GM12878 (cell line): ENCODE measurements around the gene RUFY4. TPM values are rescaled to one million over a fixed set of nuclear protein-coding genes. Genes with fewer than 3 reads are reported as not detected.

Experiments
- ATAC-seq: fragments of 200-7000 bp; cut with Tn5 transposase; 3 replicates; pipeline ENCODE4 v1.9.1; 2020; ENCODE audit warnings: mild to moderate bottlenecking, moderate library complexity
- BruUV-seq: library from RNA; stranded (reverse); fragments of 400-500 nt; replicated peaks from 2 replicates; lab custom pipeline; 2021; lab: Mats Ljungman, UMichigan
- CTCF ChIA-PET: fragments of 300-600 bp; sonication (Branson Sonifier 250); formaldehyde crosslinking; extraction: SDS; loops from one replicate; lab custom pipeline; 2021; ENCODE audit warnings: inconsistent platforms; lab: Yijun Ruan, JAX
- POLR2A ChIA-PET: fragments of 350-600 bp; formaldehyde crosslinking; extraction: SDS; loops from one replicate; lab custom pipeline; 2021; ENCODE audit warnings: inconsistent platforms; lab: Charles Lee
- RAD21 ChIA-PET: fragments of 300-600 bp; sonication (Branson Sonifier 250); formaldehyde crosslinking; loops from one replicate; lab custom pipeline; 2023; ENCODE audit warnings: antibody characterized with exemption; ENCODE audit not compliant: unreplicated experiment; lab: Charles Lee
- SMC1A ChIA-PET: fragments of 300-600 bp; sonication (Branson Sonifier 250); formaldehyde crosslinking; loops from one replicate; lab custom pipeline; 2023; ENCODE audit not compliant: unreplicated experiment, uncharacterized antibody; lab: Charles Lee
- DNase-seq: peaks from one replicate; pipeline ENCODE4 v3.0.0-alpha.2; 2011; ENCODE audit warnings: low read depth, low spot score
- FAIRE-seq: peaks from 3 replicates; lab custom pipeline; 2011; peaks lifted over from hg19 to GRCh38; lab: Jason Lieb, UNC
- H2AFZ ChIP-seq: 2 replicates; pipeline ENCODE4 v1.6.0; 2011; ENCODE audit warnings: low read depth, low read length, control low read depth; ENCODE audit not compliant: control insufficient read depth
- H3K27ac ChIP-seq: 2 replicates; pipeline ENCODE4 v1.5.1; 2011; ENCODE audit warnings: control low read depth; ENCODE audit not compliant: control insufficient read depth, insufficient read depth
- H3K27me3 ChIP-seq, 2 experiments: replicated peaks in 1 of 2; 2 replicates each; pipeline versions ENCODE4 v1.6.0 to v1.6.1; 2011; ENCODE audit warnings: low read length in 1 of 2; ENCODE audit not compliant: control insufficient read depth in 2 of 2, insufficient read depth in 2 of 2
- H3K36me3 ChIP-seq, 2 experiments: 2 replicates each; pipeline ENCODE4 v1.5.1; 2011; ENCODE audit warnings: low read length in 1 of 2; ENCODE audit not compliant: control insufficient read depth in 2 of 2, insufficient read depth in 2 of 2
- H3K4me1 ChIP-seq: 2 replicates; pipeline ENCODE4 v1.6.1; 2011; ENCODE audit warnings: mild to moderate bottlenecking, low read length, moderate library complexity, mixed read lengths; ENCODE audit not compliant: control insufficient read depth, insufficient read depth
- H3K4me2 ChIP-seq: 2 replicates; pipeline ENCODE4 v1.6.0; 2011; ENCODE audit warnings: control low read depth; ENCODE audit not compliant: control insufficient read depth, insufficient read depth
- H3K4me3 ChIP-seq: fragments of 200-600 bp; sonication (generic); 2 replicates; pipeline ENCODE4 v1.5.1; 2016
- H3K79me2 ChIP-seq: 2 replicates; pipeline ENCODE4 v1.6.0; 2011; ENCODE audit warnings: low read length; ENCODE audit not compliant: control insufficient read depth, insufficient read depth
- H3K9ac ChIP-seq: 2 replicates; pipeline ENCODE4 v1.8.0; 2011; ENCODE audit warnings: low read length, control low read depth, mixed read lengths; ENCODE audit not compliant: control insufficient read depth, insufficient read depth
- H3K9me3 ChIP-seq: replicated peaks from 3 replicates; pipeline ENCODE4 v1.5.1; 2011; ENCODE audit warnings: mild to moderate bottlenecking, low read length; ENCODE audit not compliant: control insufficient read depth, insufficient read depth
- H4K20me1 ChIP-seq: 2 replicates; pipeline ENCODE4 v1.6.0; 2011; ENCODE audit not compliant: control insufficient read depth, insufficient read depth
- ATF7 ChIP-seq: fragments of 450-650 bp; IDR thresholded peaks from 2 replicates; pipeline ENCODE4 v1.6.1; 2016; ENCODE audit warnings: low read depth, mild to moderate bottlenecking
- CEBPB ChIP-seq, 2 experiments: fragments of 150-350 bp in 1 of 2; IDR thresholded peaks; 2 replicates each; pipeline ENCODE4 v1.6.1; 2012 to 2014; ENCODE audit warnings: low read depth in 2 of 2, low read length in 2 of 2, borderline replicate concordance in 1 of 2, inconsistent platforms in 1 of 2
- HDAC2 ChIP-seq: fragments of 200-600 bp; sonication (generic); IDR thresholded peaks from 2 replicates; pipeline ENCODE4 v1.6.1; 2017
- IRF4 ChIP-seq: IDR thresholded peaks from 2 replicates; pipeline ENCODE4 v1.6.1; 2011; ENCODE audit warnings: low read depth, low read length
- LARP7 ChIP-seq: fragments of 450-650 bp; IDR thresholded peaks from 2 replicates; pipeline ENCODE4 v1.6.1; 2017; ENCODE audit warnings: mild to moderate bottlenecking
- NR2C2 ChIP-seq: IDR thresholded peaks from 2 replicates; pipeline ENCODE4 v1.6.1; 2011; ENCODE audit warnings: borderline replicate concordance, low read depth; ENCODE audit not compliant: control insufficient read depth, insufficient read length
- PAX5 ChIP-seq: IDR thresholded peaks from 2 replicates; pipeline ENCODE4 v1.6.1; 2011; ENCODE audit warnings: low read depth, low read length, borderline replicate concordance
- RAD21 ChIP-seq: IDR thresholded peaks from 2 replicates; pipeline ENCODE4 v1.6.1; 2011; ENCODE audit warnings: mild to moderate bottlenecking, low read depth, low read length, moderate library complexity; ENCODE audit not compliant: insufficient read depth
- TCF3 ChIP-seq: IDR thresholded peaks from 2 replicates; pipeline ENCODE4 v1.6.1; 2012; ENCODE audit warnings: low read depth, mild to moderate bottlenecking, low read length, borderline replicate concordance; ENCODE audit not compliant: insufficient read depth
- WRNIP1 ChIP-seq: IDR thresholded peaks from 2 replicates; pipeline ENCODE4 v1.6.1; 2011; ENCODE audit warnings: low read depth, low read length, improper control_type of control experiment, borderline replicate concordance
- ZNF207 ChIP-seq: fragments of 450-650 bp; IDR thresholded peaks from 2 replicates; pipeline ENCODE4 v1.6.1; 2014; ENCODE audit warnings: antibody characterized with exemption, mild to moderate bottlenecking, borderline replicate concordance
- WGBS: methylation state at CpG from one replicate; pipeline ENCODE4 v1.1.6; 2016; ENCODE audit warnings: low lambda C conversion rate; ENCODE audit not compliant: insufficient replicate concordance, insufficient coverage; ENCODE audit errors: missing lambda C conversion rate; 5-methylcytosine and 5-hydroxymethylcytosine counted together
- in situ Hi-C: fragments of 300-500 bp; cut with MboI; formaldehyde crosslinking; loops from 9 replicates; pipeline ENCODE4 v1.14.3; 2018; ENCODE audit warnings: mixed read lengths
- intact Hi-C: fragments of 100-400 bp; cut with micrococcal nuclease; formaldehyde crosslinking; loops from one replicate; pipeline ENCODE4 v1.14.2; 2022; ENCODE audit not compliant: unreplicated experiment
- polyA plus RNA-seq, 11 experiments: library from polyadenylated mRNA; depleted of rRNA in 4 of 11; unstranded in 6 of 11; stranded (reverse) in 5 of 11; fragments of >200 nt; fragmentation: Nextera tagmentation in 4 of 11; fragmentation: Illumina TruSeq in 1 of 11; extraction: Ambion mirVana in 4 of 11; extraction: Trizol in 1 of 11; gene quantifications; 1 replicate in 1 of 11; 2 replicates in 10 of 11; pipeline versions ENCODE4 v1.2.1 to v1.2.3, GENCODE V29; 2011 to 2016; ENCODE audit warnings: inconsistent platforms in 2 of 11, missing spikeins in 2 of 11, low read depth in 1 of 11
- total RNA-seq, 4 experiments: library from RNA; depleted of rRNA in 3 of 4; stranded (reverse); fragments of >200 nt in 3 of 4; fragmentation: Illumina TruSeq in 1 of 4; extraction: Trizol in 1 of 4; gene quantifications; 2 replicates each; pipeline versions ENCODE4 v1.2.1 to v1.2.3, GENCODE V29; 2013 to 2021
- TF ChIP-seq, protein P1 (sequence below): fragments of 450-650 bp; conservative IDR thresholded peaks from 2 replicates; pipeline ENCODE4 v1.6.1; 2017; ENCODE audit warnings: mild to moderate bottlenecking, moderate library complexity
- TF ChIP-seq, protein P2 (sequence below): fragments of 450-650 bp; IDR thresholded peaks from 2 replicates; pipeline ENCODE4 v1.6.1; 2017; ENCODE audit warnings: mild to moderate bottlenecking, low read depth, inconsistent platforms; ENCODE audit not compliant: poor library complexity, severe bottlenecking
- TF ChIP-seq, protein P3 (sequence below): IDR thresholded peaks from 2 replicates; pipeline ENCODE4 v1.6.1; 2012; ENCODE audit warnings: improper control_type of control experiment, low read depth, low read length; ENCODE audit not compliant: insufficient replicate concordance
- TF ChIP-seq, protein P4 (sequence below): fragments of 450-650 bp; IDR thresholded peaks from 2 replicates; pipeline ENCODE4 v1.6.1; 2016; ENCODE audit warnings: mild to moderate bottlenecking

Gene RUFY4
- total and polyA plus RNA-seq, 10 of the 15 experiments (the other 5 are each of a cell fraction or from before 2014, with no cell fraction given): 0.05 to 2.7 (median 0.90) TPM

DNA sequence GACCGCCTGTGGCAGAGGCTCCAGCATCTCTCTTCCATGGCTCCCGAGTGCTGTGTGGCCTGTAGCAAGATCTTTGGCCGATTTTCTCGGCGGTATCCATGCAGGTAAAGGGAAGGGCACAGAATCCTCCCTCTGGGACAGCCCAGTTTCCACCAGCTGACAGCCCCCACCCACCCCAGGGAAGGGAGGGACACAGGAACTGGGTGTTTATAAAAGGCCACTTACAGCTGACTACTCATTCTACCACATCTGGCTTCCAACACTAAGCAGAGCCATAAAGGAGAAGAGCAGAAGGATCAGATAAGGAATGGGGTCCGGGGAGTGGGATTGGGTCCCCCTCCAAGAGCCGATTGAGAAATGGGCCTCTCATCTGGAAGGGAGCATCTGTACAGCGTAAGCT is 20.2 kb downstream of the RUFY4 start:
- in situ Hi-C loops: no loop called here
- Histone ChIP-seq H3K36me3 (no peaks in the 10 kb centered on the region), H3K27me3 (no peaks in the 10 kb centered on the region; a peak in 1 of 4 replicates), H3K4me3 (no peak overlapping the region), H3K4me1 (no peaks in the 10 kb centered on the region), H3K9ac (no peak overlapping the region), H3K9me3 (peaks cover 4% of the 10 kb centered on the region; the same call in 2 of the 3 replicates), H3K27ac (no peak overlapping the region), H2AFZ (no peak overlapping the region), H4K20me1 (no peaks in the 10 kb centered on the region), H3K79me2 (no peaks in the 10 kb centered on the region), H3K4me2 (no peak overlapping the region)
- ChIA-PET SMC1A (no interaction called here), CTCF (no interaction called here), RAD21 (no interaction called here), POLR2A (no interaction called here)
- no TSS peak for BruUV-seq
- 10% methylated on average over 8 of the region's 8 CpGs for WGBS
- intact Hi-C loops: no loop called here
- no peak for FAIRE-seq
- DNase-seq: no peak
- no peak for ATAC-seq
- TF ChIP-seq, protein P1, sequence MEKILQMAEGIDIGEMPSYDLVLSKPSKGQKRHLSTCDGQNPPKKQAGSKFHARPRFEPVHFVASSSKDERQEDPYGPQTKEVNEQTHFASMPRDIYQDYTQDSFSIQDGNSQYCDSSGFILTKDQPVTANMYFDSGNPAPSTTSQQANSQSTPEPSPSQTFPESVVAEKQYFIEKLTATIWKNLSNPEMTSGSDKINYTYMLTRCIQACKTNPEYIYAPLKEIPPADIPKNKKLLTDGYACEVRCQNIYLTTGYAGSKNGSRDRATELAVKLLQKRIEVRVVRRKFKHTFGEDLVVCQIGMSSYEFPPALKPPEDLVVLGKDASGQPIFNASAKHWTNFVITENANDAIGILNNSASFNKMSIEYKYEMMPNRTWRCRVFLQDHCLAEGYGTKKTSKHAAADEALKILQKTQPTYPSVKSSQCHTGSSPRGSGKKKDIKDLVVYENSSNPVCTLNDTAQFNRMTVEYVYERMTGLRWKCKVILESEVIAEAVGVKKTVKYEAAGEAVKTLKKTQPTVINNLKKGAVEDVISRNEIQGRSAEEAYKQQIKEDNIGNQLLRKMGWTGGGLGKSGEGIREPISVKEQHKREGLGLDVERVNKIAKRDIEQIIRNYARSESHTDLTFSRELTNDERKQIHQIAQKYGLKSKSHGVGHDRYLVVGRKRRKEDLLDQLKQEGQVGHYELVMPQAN: no peak
- TF ChIP-seq, protein P2, sequence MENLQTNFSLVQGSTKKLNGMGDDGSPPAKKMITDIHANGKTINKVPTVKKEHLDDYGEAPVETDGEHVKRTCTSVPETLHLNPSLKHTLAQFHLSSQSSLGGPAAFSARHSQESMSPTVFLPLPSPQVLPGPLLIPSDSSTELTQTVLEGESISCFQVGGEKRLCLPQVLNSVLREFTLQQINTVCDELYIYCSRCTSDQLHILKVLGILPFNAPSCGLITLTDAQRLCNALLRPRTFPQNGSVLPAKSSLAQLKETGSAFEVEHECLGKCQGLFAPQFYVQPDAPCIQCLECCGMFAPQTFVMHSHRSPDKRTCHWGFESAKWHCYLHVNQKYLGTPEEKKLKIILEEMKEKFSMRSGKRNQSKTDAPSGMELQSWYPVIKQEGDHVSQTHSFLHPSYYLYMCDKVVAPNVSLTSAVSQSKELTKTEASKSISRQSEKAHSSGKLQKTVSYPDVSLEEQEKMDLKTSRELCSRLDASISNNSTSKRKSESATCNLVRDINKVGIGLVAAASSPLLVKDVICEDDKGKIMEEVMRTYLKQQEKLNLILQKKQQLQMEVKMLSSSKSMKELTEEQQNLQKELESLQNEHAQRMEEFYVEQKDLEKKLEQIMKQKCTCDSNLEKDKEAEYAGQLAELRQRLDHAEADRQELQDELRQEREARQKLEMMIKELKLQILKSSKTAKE: no peak
- TF ChIP-seq CEBPB (IDR thresholded peaks at IDR 0.05; ENCODE audit: borderline replicate concordance in 1 of 2, low read depth in 2 of 2, low read length in 2 of 2) (no peak), HDAC2 (no peak), ZNF207 (no peak), WRNIP1 (no peak), IRF4 (no peak), NR2C2 (no peak), ATF7 (no peak), RAD21 (no peak), LARP7 (no peak), PAX5 (no peak), TCF3 (no peak)
- TF ChIP-seq, protein P3, sequence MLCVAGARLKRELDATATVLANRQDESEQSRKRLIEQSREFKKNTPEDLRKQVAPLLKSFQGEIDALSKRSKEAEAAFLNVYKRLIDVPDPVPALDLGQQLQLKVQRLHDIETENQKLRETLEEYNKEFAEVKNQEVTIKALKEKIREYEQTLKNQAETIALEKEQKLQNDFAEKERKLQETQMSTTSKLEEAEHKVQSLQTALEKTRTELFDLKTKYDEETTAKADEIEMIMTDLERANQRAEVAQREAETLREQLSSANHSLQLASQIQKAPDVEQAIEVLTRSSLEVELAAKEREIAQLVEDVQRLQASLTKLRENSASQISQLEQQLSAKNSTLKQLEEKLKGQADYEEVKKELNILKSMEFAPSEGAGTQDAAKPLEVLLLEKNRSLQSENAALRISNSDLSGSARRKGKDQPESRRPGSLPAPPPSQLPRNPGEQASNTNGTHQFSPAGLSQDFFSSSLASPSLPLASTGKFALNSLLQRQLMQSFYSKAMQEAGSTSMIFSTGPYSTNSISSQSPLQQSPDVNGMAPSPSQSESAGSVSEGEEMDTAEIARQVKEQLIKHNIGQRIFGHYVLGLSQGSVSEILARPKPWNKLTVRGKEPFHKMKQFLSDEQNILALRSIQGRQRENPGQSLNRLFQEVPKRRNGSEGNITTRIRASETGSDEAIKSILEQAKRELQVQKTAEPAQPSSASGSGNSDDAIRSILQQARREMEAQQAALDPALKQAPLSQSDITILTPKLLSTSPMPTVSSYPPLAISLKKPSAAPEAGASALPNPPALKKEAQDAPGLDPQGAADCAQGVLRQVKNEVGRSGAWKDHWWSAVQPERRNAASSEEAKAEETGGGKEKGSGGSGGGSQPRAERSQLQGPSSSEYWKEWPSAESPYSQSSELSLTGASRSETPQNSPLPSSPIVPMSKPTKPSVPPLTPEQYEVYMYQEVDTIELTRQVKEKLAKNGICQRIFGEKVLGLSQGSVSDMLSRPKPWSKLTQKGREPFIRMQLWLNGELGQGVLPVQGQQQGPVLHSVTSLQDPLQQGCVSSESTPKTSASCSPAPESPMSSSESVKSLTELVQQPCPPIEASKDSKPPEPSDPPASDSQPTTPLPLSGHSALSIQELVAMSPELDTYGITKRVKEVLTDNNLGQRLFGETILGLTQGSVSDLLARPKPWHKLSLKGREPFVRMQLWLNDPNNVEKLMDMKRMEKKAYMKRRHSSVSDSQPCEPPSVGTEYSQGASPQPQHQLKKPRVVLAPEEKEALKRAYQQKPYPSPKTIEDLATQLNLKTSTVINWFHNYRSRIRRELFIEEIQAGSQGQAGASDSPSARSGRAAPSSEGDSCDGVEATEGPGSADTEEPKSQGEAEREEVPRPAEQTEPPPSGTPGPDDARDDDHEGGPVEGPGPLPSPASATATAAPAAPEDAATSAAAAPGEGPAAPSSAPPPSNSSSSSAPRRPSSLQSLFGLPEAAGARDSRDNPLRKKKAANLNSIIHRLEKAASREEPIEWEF: no peak
- TF ChIP-seq, protein P4, sequence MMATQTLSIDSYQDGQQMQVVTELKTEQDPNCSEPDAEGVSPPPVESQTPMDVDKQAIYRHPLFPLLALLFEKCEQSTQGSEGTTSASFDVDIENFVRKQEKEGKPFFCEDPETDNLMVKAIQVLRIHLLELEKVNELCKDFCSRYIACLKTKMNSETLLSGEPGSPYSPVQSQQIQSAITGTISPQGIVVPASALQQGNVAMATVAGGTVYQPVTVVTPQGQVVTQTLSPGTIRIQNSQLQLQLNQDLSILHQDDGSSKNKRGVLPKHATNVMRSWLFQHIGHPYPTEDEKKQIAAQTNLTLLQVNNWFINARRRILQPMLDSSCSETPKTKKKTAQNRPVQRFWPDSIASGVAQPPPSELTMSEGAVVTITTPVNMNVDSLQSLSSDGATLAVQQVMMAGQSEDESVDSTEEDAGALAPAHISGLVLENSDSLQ: no peak
